Activated T-helper 17 cell treated with anti-CD3 and anti-CD28 coated beads, Interleukin-2, amount 50 U/mL, for 72 hours (primary cell): ENCODE data around the gene NPL. TPM values are rescaled to one million over a fixed set of nuclear protein-coding genes. Genes with fewer than 3 reads are reported as not detected.

Experiments used
- ATAC-seq: fragments of 150-1000 bp; cut with Tn5 transposase; replicated peaks from 2 replicates; pipeline ENCODE4 v1.10.0; 2021; ENCODE audit warnings: mild to moderate bottlenecking, moderate library complexity
- H3K27ac Mint-ChIP-seq: one replicate; pipeline ENCODE4 v1.8.0; 2022; ENCODE audit warnings: mixed read lengths
- H3K27me3 Mint-ChIP-seq: one replicate; pipeline ENCODE4 v1.8.0; 2022; ENCODE audit warnings: mixed read lengths
- H3K36me3 Mint-ChIP-seq: one replicate; pipeline ENCODE4 v1.8.0; 2022; ENCODE audit warnings: low read depth, mild to moderate bottlenecking, mixed read lengths
- H3K4me1 Mint-ChIP-seq: one replicate; pipeline ENCODE4 v1.8.0; 2022; ENCODE audit warnings: mixed read lengths
- H3K4me3 Mint-ChIP-seq: one replicate; pipeline ENCODE4 v1.8.0; 2022; ENCODE audit warnings: mild to moderate bottlenecking, mixed read lengths
- H3K9me3 Mint-ChIP-seq: one replicate; pipeline ENCODE4 v1.8.0; 2022; ENCODE audit warnings: mixed read lengths
- total RNA-seq, 2 donors: library from RNA; stranded (reverse); gene quantifications; one replicate each; pipeline ENCODE4 v1.2.3, GENCODE V29; 2022

NPL gene
- total RNA-seq, 2 donors from 2014 or later, result 0.90 to 1.4 TPM

DNA sequence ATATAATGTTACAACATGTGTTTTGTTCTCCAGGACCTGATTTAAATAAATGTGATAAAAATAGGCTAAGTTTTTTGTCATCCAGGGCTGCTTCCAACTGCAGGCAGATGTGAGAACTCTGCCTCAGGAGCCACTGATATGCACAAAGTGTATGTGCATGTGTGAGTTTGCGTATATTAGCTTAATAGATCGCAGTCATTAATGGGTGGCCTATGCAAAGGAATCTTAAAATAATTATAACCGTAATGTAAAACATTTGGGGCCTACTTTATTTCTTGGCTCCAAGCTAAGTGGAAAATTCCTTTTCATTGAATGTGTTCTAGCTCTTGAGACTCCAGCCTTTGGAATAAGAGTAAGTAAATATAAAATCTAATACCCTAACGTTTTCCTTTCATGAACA lies 66.3 kb downstream of the NPL start:
- H3K9me3 Mint-ChIP-seq, result no peaks in the 10 kb centered on the region
- no peak overlapping the region for H3K27ac Mint-ChIP-seq
- H3K4me3 Mint-ChIP-seq, result no peak overlapping the region
- H3K27me3 Mint-ChIP-seq, result no peaks in the 10 kb centered on the region
- no peak for ATAC-seq
- peaks cover 100% of the 10 kb centered on the region for H3K36me3 Mint-ChIP-seq
- peaks cover 3% of the 10 kb centered on the region for H3K4me1 Mint-ChIP-seq

DNA sequence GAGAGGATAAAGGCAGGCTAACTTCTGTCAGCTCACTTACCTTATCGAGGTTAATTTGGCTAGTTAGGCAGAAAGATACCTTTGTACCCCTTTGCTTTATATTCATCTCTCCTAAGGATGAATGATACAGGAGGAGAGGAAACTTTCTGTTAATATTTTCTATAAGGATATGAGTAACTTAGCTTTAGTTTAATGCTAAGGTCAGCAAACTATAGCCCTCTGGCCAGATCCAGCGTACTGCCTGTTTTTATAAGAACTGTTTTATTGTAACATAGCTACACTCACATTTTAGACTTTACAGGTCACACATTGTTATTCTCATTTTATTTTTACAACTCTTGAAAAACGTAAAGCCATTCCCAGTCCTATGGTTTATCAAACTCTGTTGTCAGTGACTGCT lies 67.6 kb downstream of the NPL start:
- H3K36me3 Mint-ChIP-seq, result peaks cover 100% of the 10 kb centered on the region
- H3K4me3 Mint-ChIP-seq, result no peak overlapping the region
- H3K4me1 Mint-ChIP-seq, result peaks cover 8% of the 10 kb centered on the region
- ATAC-seq, result no peak
- no peaks in the 10 kb centered on the region for H3K9me3 Mint-ChIP-seq
- no peak overlapping the region for H3K27ac Mint-ChIP-seq
- no peaks in the 10 kb centered on the region for H3K27me3 Mint-ChIP-seq

DNA sequence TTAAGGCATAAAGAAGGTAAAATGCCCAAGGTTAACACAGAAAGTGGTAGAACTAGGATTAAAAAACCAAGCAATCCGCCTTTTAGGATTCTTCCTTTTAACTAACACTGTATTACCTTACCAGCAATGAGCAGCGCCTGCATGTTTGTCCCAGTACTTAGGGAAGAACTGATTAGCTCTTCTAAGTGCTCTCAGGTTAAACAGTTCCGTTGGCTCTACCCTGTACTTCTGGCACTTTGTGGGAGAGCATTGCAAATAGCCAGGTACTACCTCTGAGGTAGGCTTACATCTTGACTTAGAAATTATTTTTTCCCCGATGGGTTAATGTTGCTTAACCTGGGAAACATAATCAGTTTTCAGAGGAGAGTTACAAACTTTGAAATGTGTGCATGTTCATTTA lies 71.1 kb downstream of the NPL start:
- peaks cover 100% of the 10 kb centered on the region for H3K36me3 Mint-ChIP-seq
- no peaks in the 10 kb centered on the region for H3K9me3 Mint-ChIP-seq

GRCh38 chr1:182861994-182862393 lies 72.4 kb downstream of the NPL start:
- no peaks in the 10 kb centered on the region for H3K27me3 Mint-ChIP-seq
- peak; percentile 90 for ATAC-seq
- H3K4me1 Mint-ChIP-seq, result peaks cover 25% of the 10 kb centered on the region
- H3K36me3 Mint-ChIP-seq, result peaks cover 100% of the 10 kb centered on the region
- no peak overlapping the region for H3K4me3 Mint-ChIP-seq
- H3K9me3 Mint-ChIP-seq, result no peaks in the 10 kb centered on the region
- H3K27ac Mint-ChIP-seq, result peak overlapping the region; percentile 26

More for the DNA sequence above, 71.1 kb downstream of the NPL start:
- H3K4me3 Mint-ChIP-seq, result no peak overlapping the region
- peaks cover 21% of the 10 kb centered on the region for H3K4me1 Mint-ChIP-seq
- no peak for ATAC-seq
- H3K27me3 Mint-ChIP-seq, result no peaks in the 10 kb centered on the region
- peak overlapping the region; percentile 30 for H3K27ac Mint-ChIP-seq

GRCh38 chr1:182862827-182863226 lies 73.3 kb downstream of the NPL start:
- H3K27ac Mint-ChIP-seq, result peak overlapping the region; percentile 26
- no peak overlapping the region for H3K4me3 Mint-ChIP-seq
- peaks cover 25% of the 10 kb centered on the region for H3K4me1 Mint-ChIP-seq
- ATAC-seq, result peak; percentile 3
- H3K27me3 Mint-ChIP-seq, result no peaks in the 10 kb centered on the region
- H3K36me3 Mint-ChIP-seq, result peaks cover 100% of the 10 kb centered on the region
- no peaks in the 10 kb centered on the region for H3K9me3 Mint-ChIP-seq

DNA sequence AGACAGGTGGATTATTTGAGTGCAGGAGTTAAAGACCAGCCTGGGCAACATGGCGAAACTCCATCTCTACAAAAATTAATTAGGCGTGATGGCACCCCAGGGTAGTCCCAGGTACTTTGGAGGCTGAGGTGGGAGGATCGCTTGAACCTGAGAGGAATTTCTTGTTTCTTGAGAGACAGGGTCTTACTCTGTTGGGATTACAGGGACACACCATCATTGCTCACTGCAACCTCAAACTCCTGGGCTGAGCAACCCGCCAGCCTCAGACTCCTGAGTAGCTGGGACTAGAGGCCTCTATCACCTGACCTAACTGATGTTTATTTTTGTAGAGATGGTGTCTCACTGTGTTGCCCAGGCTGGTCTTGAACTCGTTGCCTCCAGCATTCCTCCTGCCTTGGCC lies 74.4 kb downstream of the NPL start:
- Mint-ChIP-seq H3K4me3 (no peak overlapping the region), H3K36me3 (peaks cover 100% of the 10 kb centered on the region), H3K9me3 (no peaks in the 10 kb centered on the region), H3K4me1 (peaks cover 21% of the 10 kb centered on the region), H3K27me3 (no peaks in the 10 kb centered on the region), H3K27ac (peak overlapping the region; percentile 64)
- ATAC-seq, result no peak

- Mint-ChIP-seq H3K36me3 (peaks cover 100% of the 10 kb centered on the region), H3K27ac (no peak overlapping the region), H3K27me3 (no peaks in the 10 kb centered on the region), H3K4me1 (peaks cover 13% of the 10 kb centered on the region), H3K9me3 (no peaks in the 10 kb centered on the region), H3K4me3 (no peak overlapping the region)
- no peak for ATAC-seq
Observed at GRCh38 chr1:182867861-182868260, 78.3 kb downstream of the NPL start.

DNA sequence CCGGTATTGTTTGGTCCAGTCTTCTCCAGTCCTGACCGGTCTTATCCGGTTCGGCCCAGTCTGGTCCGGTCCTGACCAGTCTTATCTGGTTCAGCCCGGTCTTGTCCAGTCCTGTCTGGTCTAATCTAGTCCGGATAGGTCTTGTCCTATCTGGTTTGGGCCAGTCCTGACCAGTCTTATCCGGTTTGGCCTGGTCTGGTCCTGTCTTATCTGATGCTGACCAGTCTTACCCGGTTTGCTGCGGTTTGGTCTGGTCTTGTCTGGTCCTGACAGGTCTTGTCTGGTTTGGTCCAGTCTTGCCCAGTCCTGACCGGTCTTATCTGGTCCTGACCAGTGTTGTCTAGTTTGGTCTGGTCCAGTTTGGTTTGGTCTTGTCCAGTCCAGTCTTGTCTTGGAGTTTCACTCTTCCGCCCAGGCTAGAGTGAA lies 79.7 kb downstream of the NPL start:
- H3K27ac Mint-ChIP-seq, result no peak overlapping the region
- no peaks in the 10 kb centered on the region for H3K9me3 Mint-ChIP-seq
- peaks cover 100% of the 10 kb centered on the region for H3K36me3 Mint-ChIP-seq

GRCh38 chr1:182872881-182873280 lies 83.3 kb downstream of the NPL start:
- no peaks in the 10 kb centered on the region for H3K9me3 Mint-ChIP-seq
- peaks cover 19% of the 10 kb centered on the region for H3K4me1 Mint-ChIP-seq
- no peaks in the 10 kb centered on the region for H3K27me3 Mint-ChIP-seq
- no peak for ATAC-seq
- H3K27ac Mint-ChIP-seq, result peak overlapping the region; percentile 59
- no peak overlapping the region for H3K4me3 Mint-ChIP-seq
- H3K36me3 Mint-ChIP-seq, result peaks cover 100% of the 10 kb centered on the region

More for the DNA sequence above, 79.7 kb downstream of the NPL start:
- no peak for ATAC-seq
- peaks cover 18% of the 10 kb centered on the region for H3K4me1 Mint-ChIP-seq
- no peak overlapping the region for H3K4me3 Mint-ChIP-seq
- no peaks in the 10 kb centered on the region for H3K27me3 Mint-ChIP-seq

GRCh38 chr1:182875889-182876288 lies 86.3 kb downstream of the NPL start:
- Mint-ChIP-seq H3K27me3 (no peaks in the 10 kb centered on the region), H3K4me1 (peaks cover 19% of the 10 kb centered on the region), H3K4me3 (no peak overlapping the region), H3K36me3 (peaks cover 100% of the 10 kb centered on the region), H3K27ac (no peak overlapping the region), H3K9me3 (no peaks in the 10 kb centered on the region)
- no peak for ATAC-seq

GRCh38 chr1:182877331-182877730 lies 87.8 kb downstream of the NPL start:
- Mint-ChIP-seq H3K27ac (peak overlapping the region; percentile 83), H3K4me1 (peaks cover 19% of the 10 kb centered on the region), H3K27me3 (no peaks in the 10 kb centered on the region), H3K36me3 (peaks cover 100% of the 10 kb centered on the region), H3K9me3 (no peaks in the 10 kb centered on the region), H3K4me3 (no peak overlapping the region)
- no peak for ATAC-seq

DNA sequence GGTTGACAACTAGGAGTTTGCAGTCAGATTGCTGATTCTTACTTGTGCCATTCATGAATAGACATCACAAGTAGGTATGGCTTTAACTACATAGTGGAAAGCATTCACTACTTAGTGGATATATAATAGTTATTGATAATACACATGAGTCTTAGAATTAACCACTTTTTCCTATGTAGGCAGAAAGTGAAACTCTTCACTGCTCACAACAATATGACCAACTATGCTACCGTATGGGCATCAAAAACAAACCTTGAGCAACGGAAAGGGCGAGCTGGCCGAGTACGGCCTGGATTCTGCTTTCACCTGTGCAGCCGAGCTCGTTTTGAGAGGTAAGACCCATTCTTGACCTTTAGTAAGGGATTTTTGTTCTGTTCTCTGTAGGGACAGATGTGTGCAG lies 88.3 kb downstream of the NPL start:
- peaks cover 100% of the 10 kb centered on the region for H3K36me3 Mint-ChIP-seq
- no peak overlapping the region for H3K4me3 Mint-ChIP-seq
- H3K27ac Mint-ChIP-seq, result peak overlapping the region; percentile 83
- H3K4me1 Mint-ChIP-seq, result peaks cover 19% of the 10 kb centered on the region
- no peaks in the 10 kb centered on the region for H3K9me3 Mint-ChIP-seq
- no peaks in the 10 kb centered on the region for H3K27me3 Mint-ChIP-seq
- ATAC-seq, result peak; percentile 79

Other genes with a start within 250 kb of the NPL start
- 1 to 10 TPM; 2.7 to 8.4 TPM for gene RNASEL, start 200.5 kb upstream of the NPL start, total RNA-seq
- 10 to 100 TPM in 1 of 2 donors, 1 to 10 TPM in 1; 9.7 to 32.1 TPM for gene RGS16, start 185.4 kb upstream of the NPL start, total RNA-seq
- gene RGS8, start 105.2 kb upstream of the NPL start, total RNA-seq, result under 1 TPM; 0.04 to 0.08 TPM
- 100 to 1,000 TPM; 136 to 273 TPM for gene DHX9, start 49.6 kb downstream of the NPL start, total RNA-seq
- gene SHCBP1L, start 163.4 kb downstream of the NPL start, total RNA-seq, result not detected
- gene LAMC1, start 233.6 kb downstream of the NPL start, total RNA-seq, result under 1 TPM in 1 of 2 donors, not detected in 1; 0.84 TPM